K562 (cell line): ENCODE measurements around the gene LRRC4C.

Source experiments
- CEBPB ChIP-seq: fragments of 450-650 bp; IDR thresholded peaks from 2 replicates; pipeline ENCODE4 v1.6.1; 2016; ENCODE audit warnings: missing genetic modification characterization, missing compliant biosample characterization
- CTCF ChIP-seq, 3 experiments: IDR thresholded peaks in 2 of 3; conservative IDR thresholded peaks in 1 of 3; 2 replicates each; pipeline ENCODE4 v1.5.1; 2011 to 2012; ENCODE audit warnings: low read length in 3 of 3, mild to moderate bottlenecking in 3 of 3, control low read depth in 2 of 3, improper control_type of control experiment in 1 of 3, inconsistent platforms in 1 of 3, low read depth in 1 of 3, mixed read lengths in 1 of 3, moderate library complexity in 1 of 3; ENCODE audit not compliant: insufficient read depth in 2 of 3
- FOXM1 ChIP-seq, 2 experiments: fragments of 450-650 bp in 1 of 2; sonication (generic) in 1 of 2; formaldehyde crosslinking in 1 of 2; IDR thresholded peaks; 2 replicates each; pipeline versions ENCODE4 v1.6.1 to v1.9.0; 2017 to 2022; ENCODE audit warnings: low read depth in 2 of 2, mild to moderate bottlenecking in 2 of 2, missing genetic modification reagents in 1 of 2, moderate library complexity in 1 of 2
- SAFB2 ChIP-seq: fragments of 200-400 bp; formaldehyde crosslinking; IDR thresholded peaks from 2 replicates; pipeline ENCODE4 v1.6.1; 2018; ENCODE audit warnings: borderline replicate concordance, low read length, low read depth, moderate library complexity; ENCODE audit not compliant: severe bottlenecking
- TAF1 ChIP-seq: IDR thresholded peaks from 2 replicates; pipeline ENCODE4 v1.6.1; 2011; ENCODE audit warnings: mild to moderate bottlenecking, low read length, moderate library complexity; ENCODE audit not compliant: insufficient read depth, control insufficient read depth, severe bottlenecking; ENCODE audit errors: extremely low read depth
- TAF7 ChIP-seq: fragments of 450-650 bp; IDR thresholded peaks from 2 replicates; pipeline ENCODE4 v1.6.1; 2016; ENCODE audit warnings: missing genetic modification characterization, missing compliant biosample characterization
- ZBTB1 ChIP-seq: sonication (generic); formaldehyde crosslinking; IDR thresholded peaks from 2 replicates; pipeline ENCODE4 v1.8.1; 2023; ENCODE audit warnings: missing genetic modification reagents, low read depth, mild to moderate bottlenecking, borderline replicate concordance
- ZSCAN29 ChIP-seq: fragments of 450-650 bp; IDR thresholded peaks from 2 replicates; pipeline ENCODE4 v1.6.1; 2017

GRCh38 chr11:40573254-40573891, 886.1 kb downstream of the LRRC4C start:
- no peak for TF ChIP-seq SAFB2
- no peak for TF ChIP-seq TAF1
- no peak for TF ChIP-seq CTCF (IDR thresholded peaks at IDR 0.05 in 2 of 3, conservative IDR thresholded peaks at IDR 0.05 in 1 of 3; ENCODE audit: insufficient read depth in 2 of 3, low read depth in 1 of 3, low read length in 3 of 3)
- TF ChIP-seq ZSCAN29, result no peak
- no peak for TF ChIP-seq CEBPB (tag)
- TF ChIP-seq FOXM1 (IDR thresholded peaks at IDR 0.05; ENCODE audit: low read depth), result no peak
- TF ChIP-seq FOXM1 (CRISPR knock-in tag; IDR thresholded peaks at IDR 0.05; ENCODE audit: low read depth), result no peak
- TF ChIP-seq ZBTB1, result no peak
- no peak for TF ChIP-seq TAF7
